Activated T-helper 1 cell treated with Interleukin-2 at 50 U/mL for 16 hours (primary cell): ENCODE results near the gene DNM1L.
"Not testable (repeated sequence)": the region's sequence is repeated elsewhere in the genome, so short reads cannot be mapped to it uniquely, and the experiment has no call there.

Experiments
- DNase-seq: peaks from one replicate; pipeline ENCODE4 v3.0.0-alpha.2; 2020; ENCODE audit warnings: low read depth

DNM1L gene

DNA sequence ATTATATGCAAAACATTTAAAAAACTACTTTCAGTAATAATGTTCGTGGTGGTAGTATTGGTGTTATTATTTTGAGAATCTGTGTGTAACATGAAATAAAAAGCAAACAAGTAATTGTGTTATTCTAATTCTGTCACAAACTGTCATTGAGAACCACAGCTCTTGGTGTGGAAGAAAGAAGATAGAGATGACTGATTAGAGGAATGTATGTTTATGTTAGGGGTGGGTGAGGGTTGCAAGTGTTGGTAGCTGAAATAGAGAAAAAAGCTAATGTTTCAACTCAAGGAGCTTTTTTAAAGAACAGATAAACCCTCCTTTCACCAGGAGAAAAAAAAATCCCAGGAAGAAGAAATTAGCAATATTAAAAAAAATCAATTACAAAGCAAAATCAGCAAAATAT is 18.3 kb downstream of the DNM1L start:
- no peak for DNase-seq

GRCh38 chr12:32698285-32698684 is 19.2 kb downstream of the DNM1L start:
- no peak for DNase-seq

- DNase-seq: not testable (repeated sequence)
Observed at GRCh38 chr12:32699437-32699836, 20.3 kb downstream of the DNM1L start.

DNA sequence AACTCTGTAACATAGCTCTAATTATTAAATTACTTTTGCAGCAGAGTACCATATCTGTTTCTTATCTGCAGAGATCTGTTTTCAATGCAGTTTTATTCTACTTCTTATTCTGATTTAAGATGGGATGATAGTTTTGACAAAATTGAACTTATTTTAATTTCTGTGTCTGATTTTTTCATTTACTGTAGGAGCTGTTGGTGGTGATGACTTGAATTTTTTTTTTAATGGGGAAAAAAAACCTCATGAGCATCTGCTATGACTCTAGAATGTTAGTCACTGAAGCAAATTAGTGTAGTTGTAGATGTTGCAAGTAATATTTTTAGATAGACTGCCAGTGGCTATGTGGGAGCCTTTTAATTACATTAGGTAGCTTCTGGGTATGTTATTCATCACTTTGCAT is 23.4 kb downstream of the DNM1L start:
- DNase-seq: no peak

GRCh38 chr12:32702946-32703345 is 23.8 kb downstream of the DNM1L start:
- no peak for DNase-seq

GRCh38 chr12:32705783-32706182 is 26.7 kb downstream of the DNM1L start:
- DNase-seq: no peak

GRCh38 chr12:32706335-32707024 is 27.4 kb downstream of the DNM1L start:
- no peak for DNase-seq

DNA sequence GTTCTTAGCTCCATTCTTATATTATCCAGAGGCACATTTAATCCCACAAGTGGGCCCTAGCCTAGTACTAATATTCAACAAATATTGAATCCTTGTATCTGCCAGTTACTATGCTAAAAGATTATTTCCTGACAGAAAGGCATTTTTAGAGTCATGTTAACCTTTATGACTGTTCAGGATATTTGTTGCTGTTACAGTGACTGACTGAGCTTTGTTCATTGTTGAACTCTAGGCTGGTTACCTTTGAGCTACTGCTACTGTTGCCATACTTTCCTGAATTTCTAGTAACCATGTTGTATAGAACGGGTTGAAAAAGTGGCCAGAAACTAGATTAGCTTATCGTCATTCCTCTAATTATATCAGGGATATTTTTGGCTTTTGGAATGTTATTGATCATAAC is 29.8 kb downstream of the DNM1L start:
- DNase-seq: no peak

- no peak for DNase-seq
Observed at GRCh38 chr12:32714772-32715171, 35.7 kb downstream of the DNM1L start.

- DNase-seq: no peak
Observed at GRCh38 chr12:32718926-32719325, 39.8 kb downstream of the DNM1L start.

DNA sequence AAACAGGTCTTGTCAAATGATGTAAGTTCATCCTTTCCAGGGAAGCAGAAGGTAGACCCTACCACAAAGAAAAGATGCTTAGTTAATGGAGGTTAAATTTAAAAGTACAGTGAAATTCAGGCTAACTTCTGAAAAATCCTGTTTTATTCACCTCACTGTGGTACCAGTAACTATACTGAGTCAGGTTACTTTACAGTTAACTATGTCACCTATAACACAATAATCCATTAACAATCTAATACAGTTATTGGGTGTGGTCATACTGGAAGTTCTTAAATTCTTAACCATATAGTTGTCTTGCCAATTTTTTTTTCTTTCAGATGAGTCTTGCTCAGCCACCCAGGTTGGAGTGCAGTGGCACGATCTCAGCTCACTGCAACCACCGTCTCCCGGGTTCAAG is 46.2 kb downstream of the DNM1L start:
- not testable (repeated sequence) for DNase-seq

DNA sequence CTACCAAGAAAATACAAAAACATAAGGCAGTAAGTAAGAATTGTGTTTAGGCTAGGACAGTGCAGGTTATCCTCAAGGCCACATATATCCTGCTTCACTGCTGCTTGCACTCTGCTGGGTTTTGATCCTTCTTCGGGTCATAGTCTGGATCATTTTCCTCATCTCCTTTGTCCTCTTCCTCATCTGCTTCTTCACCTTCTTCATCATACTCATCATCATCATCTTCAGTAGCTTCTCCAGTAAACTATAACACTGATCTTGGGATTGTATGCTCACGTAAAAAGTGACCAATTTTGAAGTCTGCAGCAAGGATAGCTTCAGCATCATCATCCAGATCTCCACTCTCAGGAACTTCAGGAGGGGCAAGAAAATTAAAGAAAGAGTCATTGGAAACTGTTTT is 47.2 kb downstream of the DNM1L start:
- no peak for DNase-seq

- no peak for DNase-seq
Observed at GRCh38 chr12:32727237-32727636, 48.1 kb downstream of the DNM1L start.

DNA sequence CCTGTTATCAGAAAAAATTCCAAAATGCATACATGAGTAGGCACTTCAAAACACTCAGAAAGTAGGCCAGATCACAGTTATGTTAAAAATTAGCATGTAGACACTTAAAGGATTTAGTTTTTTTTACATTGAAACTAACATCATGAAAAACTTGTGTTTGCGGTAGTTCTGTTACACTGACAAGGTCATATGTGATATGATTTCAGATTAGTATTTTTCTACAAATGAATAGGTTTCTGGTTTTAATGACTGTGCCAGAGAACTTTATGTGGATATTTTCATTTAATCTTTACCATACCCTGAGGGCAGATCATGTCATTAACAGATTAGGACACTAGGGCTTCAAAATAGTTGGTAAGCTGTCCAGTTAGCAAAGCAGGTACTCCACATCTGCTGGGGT is 55.9 kb downstream of the DNM1L start:
- DNase-seq: no peak

DNA sequence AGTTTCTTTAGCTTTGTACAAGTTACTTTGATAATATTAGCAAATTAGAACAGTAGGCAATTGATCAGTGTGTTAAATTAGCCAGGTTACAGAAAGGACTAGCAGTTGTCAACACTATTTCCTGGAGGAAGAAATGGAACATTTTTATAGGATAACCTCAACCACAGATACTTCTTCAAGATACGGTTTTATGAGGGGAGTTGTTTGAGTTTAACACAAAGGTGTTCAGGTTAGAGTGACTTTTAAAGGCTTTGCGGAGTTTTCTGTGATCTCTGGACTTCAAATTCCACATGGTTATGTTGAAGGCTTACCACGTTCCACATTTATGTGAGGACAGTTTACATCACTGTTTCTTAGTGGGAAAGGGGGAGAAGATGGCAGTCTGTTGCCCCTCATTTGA is 57.3 kb downstream of the DNM1L start:
- no peak for DNase-seq

GRCh38 chr12:32737715-32738114 is 58.6 kb downstream of the DNM1L start:
- DNase-seq: no peak

- DNase-seq: no peak
Observed at GRCh38 chr12:32739279-32739678, 60.2 kb downstream of the DNM1L start.

GRCh38 chr12:32742133-32742532 is 63.0 kb downstream of the DNM1L start:
- DNase-seq: no peak

GRCh38 chr12:32743264-32743663 is 64.2 kb downstream of the DNM1L start:
- no peak for DNase-seq

DNA sequence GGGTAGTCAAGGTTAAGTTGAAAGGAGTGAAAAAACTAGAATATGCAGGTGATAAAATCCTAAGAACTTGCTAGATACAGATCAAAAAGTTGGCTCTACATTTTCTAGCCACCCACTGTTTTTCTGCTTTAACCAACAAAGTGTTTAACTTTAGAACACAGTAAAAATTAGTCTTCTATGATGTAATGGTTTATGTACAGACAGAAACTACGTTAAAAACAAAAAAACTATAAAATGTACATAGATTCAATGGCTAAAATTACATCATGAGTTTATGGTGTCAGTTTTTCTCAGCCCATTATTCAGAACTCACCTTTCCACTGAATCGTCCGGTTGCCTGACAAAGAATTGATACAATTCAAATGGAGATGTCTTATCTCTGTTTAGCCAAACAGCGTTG is 74.5 kb downstream of the DNM1L start:
- DNase-seq: no peak

- no peak for DNase-seq
Observed at GRCh38 chr12:32754111-32754510, 75.0 kb downstream of the DNM1L start.

DNA sequence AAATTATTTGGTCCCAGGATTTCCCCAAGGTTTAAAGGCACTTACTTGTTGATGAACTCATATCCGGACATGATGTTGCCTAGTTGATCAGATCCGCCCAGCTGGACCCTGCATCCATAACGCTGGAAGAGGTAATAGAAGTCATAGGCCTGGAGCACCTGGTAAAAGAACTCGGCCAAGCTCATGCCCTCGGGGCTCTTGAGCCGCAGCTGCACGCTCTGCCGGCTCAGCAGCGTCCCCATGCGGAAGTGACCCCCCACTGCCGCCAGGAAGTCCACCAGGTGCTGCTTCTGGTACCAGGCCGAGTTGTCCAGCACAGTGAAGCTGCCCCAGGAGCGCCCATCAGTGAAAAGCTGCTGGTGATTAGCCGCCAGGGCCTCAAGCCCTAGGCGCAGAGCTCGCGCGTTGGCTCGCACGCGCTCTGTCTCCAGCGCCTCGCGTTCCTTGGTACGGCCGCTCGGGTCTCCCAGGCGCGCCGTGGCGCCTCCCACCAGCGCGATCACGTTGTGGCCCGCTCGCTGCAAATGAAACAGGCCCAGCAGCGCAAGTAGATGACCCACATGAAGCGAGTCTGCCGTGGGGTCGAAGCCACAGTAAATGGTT is 76.1 kb downstream of the DNM1L start:
- peak; percentile 44 for DNase-seq

DNA sequence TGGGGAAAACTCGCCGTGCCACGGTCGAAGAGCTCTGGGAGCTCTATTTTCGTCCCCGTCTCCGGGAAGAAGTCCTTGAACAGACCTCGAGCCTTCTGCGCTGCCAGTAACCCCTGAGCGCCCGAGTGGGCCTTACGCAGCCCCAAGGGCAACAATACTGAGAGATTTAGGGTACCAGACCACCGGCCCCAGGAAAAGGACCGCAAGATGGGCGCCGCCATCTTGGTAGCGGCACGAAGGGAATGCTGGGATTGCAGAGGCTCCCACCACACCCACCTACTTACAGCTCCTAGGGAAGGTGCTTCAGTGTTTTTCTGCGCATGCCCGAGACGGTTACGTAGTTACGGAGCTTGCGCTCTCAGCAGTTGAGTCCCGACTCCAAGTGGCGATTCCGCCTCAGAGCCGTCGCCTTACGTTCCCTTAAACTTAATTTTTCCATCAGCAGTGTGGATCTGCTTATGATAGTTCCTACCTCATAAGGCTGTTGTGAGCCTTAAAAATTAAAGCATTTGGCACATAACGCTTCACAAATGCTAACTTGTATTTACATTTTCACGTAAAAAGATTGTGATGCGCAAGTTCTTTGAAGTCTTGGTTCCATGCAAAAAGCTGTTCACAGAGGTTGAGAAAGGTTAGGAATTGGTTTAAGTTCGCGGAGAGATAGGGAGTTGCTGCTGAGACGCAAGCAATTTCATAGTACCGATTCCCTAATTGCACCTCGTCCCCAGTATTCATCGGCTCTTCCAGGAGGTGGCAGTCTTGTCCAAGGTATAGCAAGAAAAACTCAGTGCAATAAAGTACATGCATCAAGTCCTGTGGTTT is 76.8 kb downstream of the DNM1L start, which contains the start of gene YARS2:
YARS2 (minus strand) TSS at position 244 of the 822 bp plus-strand sequence; CDS start at position 221, 23 bp downstream.
- DNase-seq: peak; percentile 77
